Activated B cell treated with CpG ODN at 0.5 μM for 24 hours (primary cell): ENCODE measurements around the gene TFCP2L1. TPM values are rescaled to one million over a fixed set of nuclear protein-coding genes. Genes with fewer than 3 reads are reported as not detected.

Experiments used
- ATAC-seq: fragments of 200-7000 bp; cut with Tn5 transposase; one replicate; pipeline ENCODE4 v1.10.0; 2021; ENCODE audit warnings: low read depth, mild to moderate bottlenecking, moderate library complexity
- CTCF ChIA-PET: fragments of 350-600 bp; sonication (Branson Sonifier 250); formaldehyde crosslinking; loops from one replicate; lab custom pipeline; 2021; ENCODE audit warnings: antibody characterized with exemption; lab: Charles Lee
- POLR2A ChIA-PET: fragments of 350-600 bp; sonication (Branson Sonifier 250); formaldehyde crosslinking; loops from one replicate; lab custom pipeline; 2021; ENCODE audit warnings: antibody characterized with exemption; lab: Charles Lee
- DNase-seq: peaks from one replicate; pipeline ENCODE4 v3.0.0; 2022
- H3K27ac Mint-ChIP-seq: one replicate; pipeline ENCODE4 v1.8.0; 2020; ENCODE audit warnings: mixed read lengths
- H3K27me3 Mint-ChIP-seq: one replicate; pipeline ENCODE4 v1.8.0; 2021; ENCODE audit warnings: mixed read lengths
- H3K36me3 Mint-ChIP-seq: one replicate; pipeline ENCODE4 v1.8.0; 2021; ENCODE audit warnings: low read depth, mixed read lengths
- H3K4me1 Mint-ChIP-seq: one replicate; pipeline ENCODE4 v1.8.0; 2021; ENCODE audit warnings: mixed read lengths
- H3K4me3 Mint-ChIP-seq: one replicate; pipeline ENCODE4 v1.8.0; 2020; ENCODE audit warnings: mild to moderate bottlenecking, mixed read lengths
- H3K9me3 Mint-ChIP-seq: one replicate; pipeline ENCODE4 v1.8.0; 2020; ENCODE audit warnings: mixed read lengths
- intact Hi-C: fragments of 100-400 bp; cut with micrococcal nuclease; formaldehyde crosslinking; loops from one replicate; pipeline ENCODE4 v1.15.1; 2024
- total RNA-seq: library from RNA; stranded (reverse); gene quantifications from 2 replicates; pipeline ENCODE4 v1.2.3, GENCODE V29; 2022
- TF ChIP-seq, protein P1 (sequence below): fragments of 200-600 bp; IDR thresholded peaks from one replicate; pipeline ENCODE4 v1.8.0; 2022; ENCODE audit warnings: antibody characterized with exemption, mild to moderate bottlenecking

The TFCP2L1 gene
- total RNA-seq, 1 donor from 2014 or later, result 0.13 TPM

DNA sequence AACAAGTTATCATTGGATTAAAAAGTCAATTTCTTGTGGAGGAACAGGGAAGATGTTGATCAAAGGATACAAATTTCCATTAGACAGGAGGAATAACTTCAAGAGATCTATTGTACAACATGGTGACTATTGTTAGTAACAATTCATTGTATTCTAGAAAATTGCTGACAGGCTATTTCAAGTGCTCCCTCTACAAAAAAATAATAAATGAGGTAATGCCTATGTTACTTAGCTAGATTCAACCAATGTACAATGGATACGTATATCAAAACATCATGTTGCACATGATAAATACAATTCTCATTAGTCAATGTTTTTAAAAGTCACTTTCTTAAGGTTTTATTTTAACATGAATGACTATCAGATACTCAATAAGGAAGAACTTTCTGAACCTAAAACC lies 33.5 kb downstream of the TFCP2L1 start:
- ChIA-PET CTCF (no interaction called here), POLR2A (no interaction called here)
- intact Hi-C loops, result no loop called here
- H3K4me3 Mint-ChIP-seq, result no peak overlapping the region
- TF ChIP-seq, protein P1, sequence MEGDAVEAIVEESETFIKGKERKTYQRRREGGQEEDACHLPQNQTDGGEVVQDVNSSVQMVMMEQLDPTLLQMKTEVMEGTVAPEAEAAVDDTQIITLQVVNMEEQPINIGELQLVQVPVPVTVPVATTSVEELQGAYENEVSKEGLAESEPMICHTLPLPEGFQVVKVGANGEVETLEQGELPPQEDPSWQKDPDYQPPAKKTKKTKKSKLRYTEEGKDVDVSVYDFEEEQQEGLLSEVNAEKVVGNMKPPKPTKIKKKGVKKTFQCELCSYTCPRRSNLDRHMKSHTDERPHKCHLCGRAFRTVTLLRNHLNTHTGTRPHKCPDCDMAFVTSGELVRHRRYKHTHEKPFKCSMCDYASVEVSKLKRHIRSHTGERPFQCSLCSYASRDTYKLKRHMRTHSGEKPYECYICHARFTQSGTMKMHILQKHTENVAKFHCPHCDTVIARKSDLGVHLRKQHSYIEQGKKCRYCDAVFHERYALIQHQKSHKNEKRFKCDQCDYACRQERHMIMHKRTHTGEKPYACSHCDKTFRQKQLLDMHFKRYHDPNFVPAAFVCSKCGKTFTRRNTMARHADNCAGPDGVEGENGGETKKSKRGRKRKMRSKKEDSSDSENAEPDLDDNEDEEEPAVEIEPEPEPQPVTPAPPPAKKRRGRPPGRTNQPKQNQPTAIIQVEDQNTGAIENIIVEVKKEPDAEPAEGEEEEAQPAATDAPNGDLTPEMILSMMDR, result no peak
- no peaks in the 10 kb centered on the region for H3K27me3 Mint-ChIP-seq
- ATAC-seq (no peak), DNase-seq (no peak)
- no peaks in the 10 kb centered on the region for H3K36me3 Mint-ChIP-seq
- no peak overlapping the region for H3K27ac Mint-ChIP-seq
- H3K9me3 Mint-ChIP-seq, result no peaks in the 10 kb centered on the region
- no peaks in the 10 kb centered on the region for H3K4me1 Mint-ChIP-seq

DNA sequence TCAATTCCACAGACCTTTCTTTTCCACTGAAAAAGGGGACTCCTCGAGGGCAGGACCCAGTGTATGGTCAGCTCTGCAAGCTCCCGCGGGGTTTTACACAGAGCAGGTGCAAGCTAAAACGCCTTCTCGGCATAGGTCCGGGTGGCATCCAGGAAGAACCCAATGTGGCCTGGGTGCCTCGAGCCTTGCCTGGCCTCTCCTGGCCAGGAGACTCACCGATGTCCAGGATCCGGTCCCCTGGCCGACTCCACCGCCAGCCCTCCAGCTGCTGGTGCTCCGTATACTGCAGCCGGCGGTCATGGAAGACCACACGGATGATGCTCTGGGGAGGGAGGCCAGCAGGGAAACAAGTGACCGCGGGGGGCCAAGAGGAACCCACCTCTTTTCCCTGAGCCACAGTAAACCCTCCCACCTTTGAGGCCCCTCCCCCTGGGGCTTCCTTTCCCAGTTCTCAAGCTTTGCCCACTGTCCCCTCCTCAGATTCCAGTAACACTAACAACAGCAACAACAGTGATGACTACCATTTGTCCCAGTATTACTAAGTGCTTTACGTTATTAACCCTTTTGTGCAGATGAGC lies 36.1 kb downstream of the TFCP2L1 start:
- ChIA-PET CTCF (no interaction called here), POLR2A (no interaction called here)
- intact Hi-C loops, result no loop called here
- H3K36me3 Mint-ChIP-seq, result no peaks in the 10 kb centered on the region
- no peak for DNase-seq
- H3K4me3 Mint-ChIP-seq, result no peak overlapping the region
- H3K27me3 Mint-ChIP-seq, result no peaks in the 10 kb centered on the region
- TF ChIP-seq, protein P1, result no peak
- H3K9me3 Mint-ChIP-seq, result no peaks in the 10 kb centered on the region
- no peaks in the 10 kb centered on the region for H3K4me1 Mint-ChIP-seq
- H3K27ac Mint-ChIP-seq, result no peak overlapping the region
- ATAC-seq, result no peak

DNA sequence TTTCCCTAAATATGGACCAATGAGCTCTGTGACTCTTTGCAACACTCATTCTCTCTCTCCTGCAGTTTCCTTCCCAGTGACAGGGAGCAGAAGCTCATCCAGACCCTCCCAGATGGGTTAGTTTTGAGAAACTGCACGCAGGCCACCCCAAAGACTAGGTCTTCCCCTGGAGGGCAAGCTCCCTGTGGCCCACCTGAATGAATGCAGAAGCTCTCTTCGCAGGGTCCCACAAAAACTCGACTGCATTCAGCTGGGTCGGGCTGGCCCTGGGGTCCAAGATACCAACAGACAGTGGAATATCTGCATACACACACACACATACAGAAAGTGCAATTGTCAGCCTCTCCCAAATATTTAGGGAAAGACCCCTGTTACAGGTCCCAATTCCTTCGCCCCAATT lies 37.0 kb downstream of the TFCP2L1 start:
- no peak overlapping the region for H3K4me3 Mint-ChIP-seq
- no peaks in the 10 kb centered on the region for H3K27me3 Mint-ChIP-seq
- H3K9me3 Mint-ChIP-seq, result no peaks in the 10 kb centered on the region
- ChIA-PET CTCF (no interaction called here), POLR2A (no interaction called here)
- no peaks in the 10 kb centered on the region for H3K4me1 Mint-ChIP-seq
- H3K36me3 Mint-ChIP-seq, result no peaks in the 10 kb centered on the region
- intact Hi-C loops, result no loop called here
- TF ChIP-seq, protein P1, result no peak
- H3K27ac Mint-ChIP-seq, result no peak overlapping the region
- no peak for ATAC-seq
- no peak for DNase-seq

DNA sequence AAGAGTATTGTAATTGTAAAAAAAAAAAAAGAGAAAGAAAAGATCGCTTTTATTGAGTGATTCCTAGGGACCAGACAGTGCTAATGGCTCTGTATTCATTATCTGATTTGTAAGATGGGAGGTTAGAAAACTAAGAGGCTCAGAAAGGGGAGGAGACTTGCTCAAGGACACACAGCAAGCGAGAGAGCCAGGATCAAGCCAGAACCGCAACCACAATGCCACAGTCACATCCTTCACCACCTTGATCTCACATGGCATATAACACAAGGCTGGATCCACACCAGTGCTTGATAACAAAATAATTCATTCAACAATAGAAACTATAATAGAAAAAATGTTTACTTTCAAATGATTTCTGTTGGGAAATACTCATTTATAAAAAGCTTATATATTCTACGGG lies 37.5 kb downstream of the TFCP2L1 start:
- no peaks in the 10 kb centered on the region for H3K27me3 Mint-ChIP-seq
- intact Hi-C loops, result no loop called here
- TF ChIP-seq, protein P1, result no peak
- no peak overlapping the region for H3K27ac Mint-ChIP-seq
- ChIA-PET CTCF (no interaction called here), POLR2A (no interaction called here)
- no peaks in the 10 kb centered on the region for H3K9me3 Mint-ChIP-seq
- DNase-seq, result no peak
- ATAC-seq, result no peak
- no peak overlapping the region for H3K4me3 Mint-ChIP-seq
- no peaks in the 10 kb centered on the region for H3K4me1 Mint-ChIP-seq
- H3K36me3 Mint-ChIP-seq, result no peaks in the 10 kb centered on the region

DNA sequence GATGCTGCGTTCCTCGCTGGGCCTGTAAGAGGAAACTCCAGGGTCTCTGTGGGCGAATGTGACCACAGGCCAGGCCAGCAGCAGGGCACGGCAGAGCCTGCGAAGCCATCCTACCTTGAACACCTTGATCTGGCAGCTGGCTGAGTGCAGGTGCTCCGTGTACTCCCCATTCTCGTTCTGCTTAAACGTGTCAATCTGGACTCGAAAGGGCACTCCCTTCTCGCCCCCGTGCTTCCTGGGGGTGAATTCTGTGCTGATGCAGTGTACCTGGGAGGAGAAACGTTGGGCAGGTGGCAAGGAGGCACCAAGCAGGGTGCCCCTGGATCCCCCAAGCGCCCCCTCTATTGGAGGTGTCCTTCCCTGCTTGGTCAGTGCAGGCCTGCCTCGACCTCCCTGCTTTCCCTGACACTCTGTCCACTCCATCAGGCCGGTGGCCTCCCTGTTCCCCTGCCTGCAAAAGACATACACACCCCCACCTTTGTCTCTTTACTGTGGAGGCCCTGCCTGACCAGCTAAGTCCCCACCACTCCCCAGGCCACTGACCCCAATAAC lies 38.2 kb downstream of the TFCP2L1 start:
- ATAC-seq (no peak), DNase-seq (no peak)
- no peaks in the 10 kb centered on the region for H3K4me1 Mint-ChIP-seq
- H3K27me3 Mint-ChIP-seq, result no peaks in the 10 kb centered on the region
- intact Hi-C loops, result no loop called here
- H3K36me3 Mint-ChIP-seq, result no peaks in the 10 kb centered on the region
- CTCF ChIA-PET, result no interaction called here
- H3K4me3 Mint-ChIP-seq, result no peak overlapping the region
- POLR2A ChIA-PET, result no interaction called here
- H3K27ac Mint-ChIP-seq, result no peak overlapping the region
- TF ChIP-seq, protein P1, result no peak
- H3K9me3 Mint-ChIP-seq, result no peaks in the 10 kb centered on the region
